ENCODE results near the gene ELF5.

GRCh38 chr11:34552270-34552669, 38.7 kb upstream of the ELF5 start:
- no peak for TF ChIP-seq EZH2 (IDR thresholded peaks at IDR 0.05; ENCODE audit: insufficient read depth, poor library complexity, severe bottlenecking)
- no peak for TF ChIP-seq EZH2phosphoT487 (IDR thresholded peaks at IDR 0.05; ENCODE audit: insufficient read depth, low read depth)
